ENCODE results near the gene NOTCH4.

DNA sequence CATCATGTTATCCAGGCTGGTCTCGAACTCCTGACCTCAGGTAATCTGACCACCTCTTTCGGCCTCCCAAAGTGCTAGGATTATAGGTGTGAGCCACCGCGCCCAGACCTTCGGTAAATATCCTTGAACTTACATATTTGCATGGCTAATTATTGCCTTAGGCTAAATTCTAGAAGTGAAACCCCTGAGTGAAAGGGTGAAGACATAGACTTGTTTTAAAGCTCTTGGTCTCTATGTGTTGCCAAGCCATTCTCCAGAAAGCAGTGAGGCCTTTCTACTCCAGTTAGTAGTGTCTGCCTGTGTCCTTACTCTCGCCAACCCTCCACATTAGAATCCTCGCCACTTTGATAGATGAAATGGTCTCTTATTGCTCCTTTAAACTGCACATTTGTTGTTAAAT lies 2.6 kb upstream of the NOTCH4 start:
- TF ChIP-seq, protein P1, sequence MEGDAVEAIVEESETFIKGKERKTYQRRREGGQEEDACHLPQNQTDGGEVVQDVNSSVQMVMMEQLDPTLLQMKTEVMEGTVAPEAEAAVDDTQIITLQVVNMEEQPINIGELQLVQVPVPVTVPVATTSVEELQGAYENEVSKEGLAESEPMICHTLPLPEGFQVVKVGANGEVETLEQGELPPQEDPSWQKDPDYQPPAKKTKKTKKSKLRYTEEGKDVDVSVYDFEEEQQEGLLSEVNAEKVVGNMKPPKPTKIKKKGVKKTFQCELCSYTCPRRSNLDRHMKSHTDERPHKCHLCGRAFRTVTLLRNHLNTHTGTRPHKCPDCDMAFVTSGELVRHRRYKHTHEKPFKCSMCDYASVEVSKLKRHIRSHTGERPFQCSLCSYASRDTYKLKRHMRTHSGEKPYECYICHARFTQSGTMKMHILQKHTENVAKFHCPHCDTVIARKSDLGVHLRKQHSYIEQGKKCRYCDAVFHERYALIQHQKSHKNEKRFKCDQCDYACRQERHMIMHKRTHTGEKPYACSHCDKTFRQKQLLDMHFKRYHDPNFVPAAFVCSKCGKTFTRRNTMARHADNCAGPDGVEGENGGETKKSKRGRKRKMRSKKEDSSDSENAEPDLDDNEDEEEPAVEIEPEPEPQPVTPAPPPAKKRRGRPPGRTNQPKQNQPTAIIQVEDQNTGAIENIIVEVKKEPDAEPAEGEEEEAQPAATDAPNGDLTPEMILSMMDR (IDR thresholded peaks at IDR 0.05; ENCODE audit: low read length), result no peak
- TF ChIP-seq EZH2 (optimal IDR thresholded peaks at IDR 0.05; ENCODE audit: low read depth, low read length), result no peak

Data from MM.1S (cell line).